H1 (cell line): ENCODE measurements around the gene TECTB. TPM values are rescaled to one million over a fixed set of nuclear protein-coding genes. Genes with fewer than 3 reads are reported as not detected.

Source experiments
- CTCF ChIA-PET: fragments of 300-600 bp; sonication (Branson Sonifier 250); formaldehyde crosslinking; loops from one replicate; lab custom pipeline; 2021; ENCODE audit not compliant: partially characterized antibody; lab: Charles Lee
- POLR2A ChIA-PET: fragments of 300-600 bp; sonication (Branson Sonifier 250); formaldehyde crosslinking; loops from one replicate; lab custom pipeline; 2021; ENCODE audit warnings: inconsistent platforms; ENCODE audit not compliant: partially characterized antibody; lab: Charles Lee
- DNase-seq, 2 experiments: peaks; one replicate each; pipeline versions ENCODE4 v3.0.0 to v3.0.0-alpha.2; 2010 to 2022; ENCODE audit warnings: low spot score in 2 of 2, low read depth in 1 of 2, mixed read lengths in 1 of 2
- FAIRE-seq: peaks from 2 replicates; lab custom pipeline; 2011; peaks lifted over from hg19 to GRCh38; lab: Jason Lieb, UNC
- H2AFZ ChIP-seq: 2 replicates; pipeline ENCODE4 v1.8.1; 2012; ENCODE audit warnings: low read length, inconsistent platforms
- H2AK5ac ChIP-seq: 2 replicates; pipeline ENCODE4 v1.6.1; 2013; ENCODE audit warnings: low read depth, low read length
- H2BK120ac ChIP-seq: replicated peaks from 2 replicates; pipeline ENCODE3; 2013; ENCODE audit warnings: low read depth, low read length, inconsistent platforms
- H2BK12ac ChIP-seq: 2 replicates; pipeline ENCODE4 v1.6.1; 2013; ENCODE audit warnings: low read depth, low read length
- H2BK15ac ChIP-seq: 2 replicates; pipeline ENCODE4 v1.6.1; 2013; ENCODE audit warnings: low read length
- H2BK20ac ChIP-seq: 2 replicates; pipeline ENCODE4 v1.6.1; 2013; ENCODE audit warnings: low read length
- H2BK5ac ChIP-seq: 2 replicates; pipeline ENCODE4 v1.6.1; 2013; ENCODE audit warnings: low read depth, low read length
- H3K14ac ChIP-seq: 2 replicates; pipeline ENCODE4 v1.6.1; 2013; ENCODE audit warnings: inconsistent platforms; ENCODE audit not compliant: insufficient read length
- H3K18ac ChIP-seq: 2 replicates; pipeline ENCODE4 v1.6.1; 2013; ENCODE audit warnings: low read length; ENCODE audit errors: extremely low read depth
- H3K23ac ChIP-seq: 2 replicates; pipeline ENCODE4 v1.6.1; 2013; ENCODE audit warnings: inconsistent platforms; ENCODE audit not compliant: insufficient read length
- H3K23me2 ChIP-seq: 2 replicates; pipeline ENCODE4 v1.6.1; 2013; ENCODE audit warnings: low read depth, low read length
- H3K27ac ChIP-seq: 2 replicates; pipeline ENCODE4 v1.6.1; 2011; ENCODE audit warnings: low read depth, low read length, inconsistent platforms
- H3K27me3 ChIP-seq, 4 experiments: replicated peaks in 1 of 4; 1 replicate in 1 of 4; 2 replicates in 3 of 4; pipeline versions ENCODE4 v1.6.1 to v1.8.1; 2011 to 2013; ENCODE audit warnings: low read length in 3 of 4, mild to moderate bottlenecking in 3 of 4, inconsistent platforms in 2 of 4, mixed read lengths in 2 of 4, moderate library complexity in 1 of 4; ENCODE audit not compliant: control insufficient read depth in 3 of 4, insufficient read depth in 3 of 4; ENCODE audit errors: extremely low read depth in 1 of 4
- H3K36me3 ChIP-seq, 4 experiments: 2 replicates each; pipeline versions ENCODE4 v1.6.1 to v1.8.1; 2011 to 2013; ENCODE audit warnings: mild to moderate bottlenecking in 4 of 4, low read length in 3 of 4, moderate library complexity in 2 of 4, control low read depth in 1 of 4, inconsistent platforms in 1 of 4; ENCODE audit not compliant: insufficient read depth in 4 of 4, control insufficient read depth in 2 of 4
- H3K4ac ChIP-seq: replicated peaks from 2 replicates; pipeline ENCODE3; 2013; ENCODE audit warnings: low read length, low read depth, mixed read lengths, inconsistent platforms; ENCODE audit not compliant: insufficient read length
- H3K4me1 ChIP-seq, 4 experiments: replicated peaks in 1 of 4; 1 replicate in 1 of 4; 2 replicates in 3 of 4; pipeline versions ENCODE4 v1.6.1 to v1.8.1; 2011 to 2013; ENCODE audit warnings: low read length in 3 of 4, inconsistent platforms in 2 of 4, mixed read lengths in 1 of 4; ENCODE audit not compliant: insufficient read depth in 4 of 4, control insufficient read depth in 3 of 4
- H3K4me2 ChIP-seq, 2 experiments: 2 replicates each; pipeline versions ENCODE4 v1.6.1 to v1.8.1; 2011 to 2013; ENCODE audit warnings: low read depth in 2 of 2, low read length in 2 of 2, control low read depth in 1 of 2, inconsistent platforms in 1 of 2, mild to moderate bottlenecking in 1 of 2; ENCODE audit not compliant: insufficient read depth in 1 of 2
- H3K4me3 ChIP-seq, 4 experiments: fragments of 200-600, 300-600 bp in 1 of 4; sonication (generic), shearing (Covaris generic), sonication (Bioruptor Twin) in 1 of 4; 2 replicates each; pipeline versions ENCODE4 v1.5.1 to v1.8.1; 2011 to 2016; ENCODE audit warnings: low read length in 4 of 4, low read depth in 3 of 4, control low read depth in 2 of 4, inconsistent platforms in 2 of 4, mild to moderate bottlenecking in 2 of 4, mixed read lengths in 1 of 4, moderate library complexity in 1 of 4; ENCODE audit not compliant: insufficient read depth in 2 of 4; ENCODE audit errors: extremely low read depth in 1 of 4
- H3K56ac ChIP-seq: replicated peaks from 2 replicates; pipeline ENCODE3; 2013; ENCODE audit warnings: low read depth, mild to moderate bottlenecking, mixed read lengths, low read length, inconsistent platforms; ENCODE audit not compliant: insufficient read length
- H3K79me1 ChIP-seq: 2 replicates; pipeline ENCODE4 v1.6.1; 2013; ENCODE audit warnings: low read depth, low read length, control low read depth
- H3K79me2 ChIP-seq, 2 experiments: 2 replicates each; pipeline versions ENCODE4 v1.6.1 to v1.8.1; 2012 to 2013; ENCODE audit warnings: low read length in 2 of 2, mild to moderate bottlenecking in 2 of 2, inconsistent platforms in 1 of 2; ENCODE audit not compliant: insufficient read depth in 2 of 2, control insufficient read depth in 1 of 2
- H3K9ac ChIP-seq, 4 experiments: replicated peaks in 1 of 4; 1 replicate in 1 of 4; 2 replicates in 3 of 4; pipeline versions ENCODE4 v1.6.1 to v1.8.1; 2011 to 2013; ENCODE audit warnings: low read depth in 3 of 4, low read length in 3 of 4, control low read depth in 2 of 4, mild to moderate bottlenecking in 2 of 4, moderate library complexity in 2 of 4, inconsistent platforms in 1 of 4; ENCODE audit errors: extremely low read depth in 1 of 4
- H3K9me3 ChIP-seq, 2 experiments: 2 replicates each; pipeline versions ENCODE4 v1.6.1 to v1.8.1; 2012 to 2013; ENCODE audit warnings: mild to moderate bottlenecking in 2 of 2, moderate library complexity in 2 of 2, control low read depth in 1 of 2, inconsistent platforms in 1 of 2, low read depth in 1 of 2, low read length in 1 of 2, mixed read lengths in 1 of 2; ENCODE audit not compliant: insufficient read depth in 2 of 2
- H4K20me1 ChIP-seq, 2 experiments: replicated peaks in 1 of 2; 2 replicates each; pipeline versions ENCODE3 to v1.8.1; 2011 to 2013; ENCODE audit warnings: inconsistent platforms in 2 of 2, low read length in 2 of 2, mild to moderate bottlenecking in 1 of 2; ENCODE audit not compliant: insufficient read depth in 2 of 2, control insufficient read depth in 1 of 2
- H4K5ac ChIP-seq: 2 replicates; pipeline ENCODE4 v1.6.1; 2013; ENCODE audit warnings: low read length, low read depth, mixed read lengths, inconsistent platforms; ENCODE audit not compliant: insufficient read length
- H4K8ac ChIP-seq: 2 replicates; pipeline ENCODE4 v1.8.0; 2013; ENCODE audit warnings: mild to moderate bottlenecking, moderate library complexity, low read length, inconsistent platforms; ENCODE audit not compliant: insufficient read depth; ENCODE audit errors: extremely low read depth
- H4K91ac ChIP-seq: replicated peaks from 2 replicates; pipeline ENCODE3; 2013; ENCODE audit warnings: low read length, mixed read lengths, inconsistent platforms; ENCODE audit not compliant: insufficient read length
- ZNF274 ChIP-seq: IDR thresholded peaks from 2 replicates; pipeline ENCODE4 v1.7.0; 2012; ENCODE audit warnings: low read length, borderline replicate concordance; ENCODE audit errors: extremely low read depth
- WGBS, 2 experiments: shearing (Covaris generic) in 1 of 2; methylation state at CpG; one replicate each; pipeline versions ENCODE4 v1.1.6 to v1.1.7; 2013 to 2015; ENCODE audit warnings: low lambda C conversion rate in 2 of 2, mixed read lengths in 2 of 2, inconsistent platforms in 1 of 2, low coverage in 1 of 2, missing lambda C conversion rate in 1 of 2; ENCODE audit not compliant: insufficient replicate concordance in 2 of 2, insufficient coverage in 1 of 2, insufficient read length in 1 of 2; ENCODE audit errors: extremely low coverage in 1 of 2, missing lambda C conversion rate in 1 of 2; 5-methylcytosine and 5-hydroxymethylcytosine counted together
- polyA plus RNA-seq, 7 experiments: library from polyadenylated mRNA; depleted of rRNA in 3 of 7; stranded (reverse) in 5 of 7; unstranded in 2 of 7; fragments of >200 nt in 5 of 7; fragments of 200-250 nt in 2 of 7; gene quantifications; 1 replicate in 5 of 7; 2 replicates in 1 of 7; 4 replicates in 1 of 7; pipeline versions ENCODE4 v1.2.1 to v1.2.3, GENCODE V29; 2011 to 2013; ENCODE audit warnings: missing spikeins in 2 of 7, mixed read lengths in 2 of 7
- total RNA-seq: library from RNA; stranded (reverse); fragmentation: NEBNext Ultra II Directional; extraction: Animal tissue kit (Norgen Biotek cat#: 25700); gene quantifications from 2 replicates; pipeline ENCODE4 v1.2.1, GENCODE V29; 2021

The TECTB gene
- total and polyA plus RNA-seq, 2 of the 8 experiments (the other 6 are each of a cell fraction or from before 2014, with no cell fraction given), result not detected

DNA sequence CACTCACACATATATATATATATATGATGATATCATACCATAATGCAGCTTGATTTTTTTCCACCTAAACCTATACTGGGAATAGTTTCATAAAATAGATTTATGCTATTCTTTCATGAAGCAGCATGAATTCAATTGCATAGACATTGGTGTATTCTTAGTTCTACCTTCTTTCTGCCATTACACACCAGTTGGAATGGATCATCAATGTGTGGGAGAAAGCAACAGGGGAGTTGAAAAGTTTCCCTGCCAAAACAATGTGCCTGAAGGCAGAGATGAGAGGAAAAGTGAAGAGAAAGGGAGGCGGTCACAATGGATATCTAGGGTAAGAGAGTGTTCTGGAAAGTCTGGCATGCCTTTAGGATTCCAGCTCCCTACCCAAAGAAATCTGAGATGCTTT lies 65.6 kb downstream of the TECTB start:
- DNase-seq (no peak), FAIRE-seq (no peak)
- Histone ChIP-seq H3K79me2 (no peaks in the 10 kb centered on the region), H3K4me3 (no peak overlapping the region), H2BK15ac (no peak overlapping the region), H3K4me1 (no peaks in the 10 kb centered on the region), H2BK12ac (no peak overlapping the region), H2AK5ac (no peak overlapping the region), H3K23ac (no peak overlapping the region), H4K5ac (no peak overlapping the region), H3K4ac (no peak overlapping the region), H3K9me3 (no peaks in the 10 kb centered on the region), H4K20me1 (no peaks in the 10 kb centered on the region), H3K4me2 (no peak overlapping the region), H2BK20ac (no peak overlapping the region), H3K18ac (no peak overlapping the region), H3K9ac (no peak overlapping the region), H2AFZ (no peak overlapping the region), H2BK5ac (no peak overlapping the region), H2BK120ac (no peak overlapping the region), H3K56ac (no peak overlapping the region), H3K27ac (no peak overlapping the region), H3K79me1 (no peaks in the 10 kb centered on the region), H4K8ac (no peak overlapping the region), H3K23me2 (no peaks in the 10 kb centered on the region), H3K14ac (no peak overlapping the region), H4K91ac (no peak overlapping the region), H3K27me3 (no peaks in the 10 kb centered on the region), H3K36me3 (no peaks in the 10 kb centered on the region)
- WGBS, 2 experiments, result 80% methylated on average over 1 of the region's 1 CpG; no CpG with 5 or more reads in 1 of the 2 experiments
- ChIA-PET CTCF (interaction anchor here (0.9 to 1.7 kb wide), 3 partner anchors 12 to 23 kb away, joined by 3 to 4 read pairs (median 3); no protein-coding TSS in a partner anchor), POLR2A (no interaction called here)
- TF ChIP-seq ZNF274, result no peak
